ENCODE measurements around the gene ZSWIM6.

The ZSWIM6 gene

DNA sequence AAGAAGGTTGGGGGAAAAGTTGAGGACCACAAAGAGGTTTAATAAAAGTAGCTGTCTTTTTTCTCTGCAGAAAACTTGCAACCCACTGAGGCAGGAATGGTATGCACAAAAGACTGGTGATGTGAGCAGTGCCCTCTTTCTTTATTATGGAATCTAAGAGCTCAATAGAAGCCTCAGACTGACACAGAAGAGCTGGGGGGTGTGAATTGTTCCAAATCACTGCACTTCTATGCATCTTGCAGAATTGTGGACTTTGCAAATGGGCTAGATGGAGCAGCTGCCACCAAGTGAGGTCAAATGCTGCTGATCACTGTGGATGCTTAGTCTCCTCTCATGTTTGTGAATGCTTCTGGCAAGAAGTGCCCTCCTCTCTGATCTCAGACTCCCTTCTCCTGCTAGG, 227.1 kb downstream of the ZSWIM6 start:
- DNase-seq: no peak

DNA sequence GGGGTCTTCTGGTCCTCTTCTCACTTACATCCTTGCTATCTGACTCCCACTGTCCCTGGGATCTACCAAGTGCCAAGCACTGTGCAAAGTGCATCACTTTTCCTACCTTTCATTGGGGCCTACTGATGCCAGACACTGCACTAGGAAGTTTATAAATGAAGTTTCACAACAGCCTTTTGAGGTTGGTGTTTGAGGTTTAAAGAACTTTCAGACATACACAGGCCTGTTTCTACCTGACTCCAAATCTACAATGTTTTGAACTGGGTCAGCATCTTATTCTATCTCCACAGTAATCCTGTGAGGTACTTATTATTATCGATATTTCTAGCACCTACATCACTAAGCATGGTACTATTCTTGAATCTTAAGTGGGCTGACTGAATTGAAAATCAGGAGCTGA, 227.7 kb downstream of the ZSWIM6 start:
- no peak for DNase-seq

DNA sequence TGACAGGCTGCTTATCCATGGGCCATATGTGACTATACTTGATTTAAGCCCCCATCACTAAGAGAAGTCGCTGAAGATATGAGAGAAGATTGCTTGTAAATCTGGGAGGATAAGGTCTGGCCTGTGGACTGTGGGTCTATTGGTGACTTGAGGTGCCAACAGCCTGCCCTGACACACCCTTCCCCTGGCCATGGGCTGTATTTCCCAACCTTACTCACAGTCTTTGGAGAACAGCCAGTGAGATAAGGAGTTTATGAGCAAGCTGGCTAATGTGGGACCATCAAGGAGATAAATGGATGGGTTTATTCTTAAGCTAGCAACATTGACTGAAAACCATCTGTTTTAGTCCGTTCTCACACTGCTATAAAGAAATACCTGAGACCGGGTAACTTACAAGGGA, 231.3 kb downstream of the ZSWIM6 start:
- no peak for DNase-seq

DNA sequence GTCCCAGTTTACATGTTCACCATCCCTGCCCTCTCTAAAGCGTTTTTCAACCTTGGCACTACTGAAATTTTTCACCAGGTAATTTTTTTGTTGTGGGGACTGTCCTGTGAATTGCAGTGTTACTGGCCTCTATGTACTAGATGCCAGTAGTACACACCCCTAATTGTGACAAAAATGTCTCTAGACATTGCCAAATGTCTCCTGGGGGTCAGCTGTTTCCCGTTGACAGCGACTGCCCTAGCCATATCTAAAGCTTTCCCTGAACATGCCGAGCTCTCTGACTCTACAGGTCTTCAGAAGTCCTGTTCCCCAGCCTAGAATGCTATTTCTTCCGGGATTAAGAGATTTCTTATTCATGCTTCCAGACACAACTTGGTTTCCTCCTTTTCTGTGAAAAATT, 235.3 kb downstream of the ZSWIM6 start:
- DNase-seq: no peak

DNA sequence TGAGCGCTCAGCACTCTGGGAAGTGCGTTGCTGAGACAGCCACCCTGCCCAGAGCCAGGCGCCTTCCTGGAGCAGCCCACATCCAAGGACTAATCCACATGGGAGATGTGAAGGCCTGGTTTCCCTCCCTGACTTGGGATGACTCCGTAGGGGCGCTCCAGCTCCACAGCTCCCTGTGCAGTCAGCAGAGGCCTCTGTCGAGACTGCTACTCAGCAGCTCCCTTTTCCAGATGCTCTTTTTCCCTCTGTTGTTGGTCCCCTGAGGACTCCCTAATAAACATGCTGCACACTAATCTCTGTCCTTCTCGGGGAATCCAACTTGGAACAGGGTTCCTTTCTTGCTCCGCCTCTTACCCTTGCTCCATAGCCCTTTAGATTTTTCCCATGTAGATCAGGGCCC, 237.3 kb downstream of the ZSWIM6 start:
- DNase-seq: no peak

DNA sequence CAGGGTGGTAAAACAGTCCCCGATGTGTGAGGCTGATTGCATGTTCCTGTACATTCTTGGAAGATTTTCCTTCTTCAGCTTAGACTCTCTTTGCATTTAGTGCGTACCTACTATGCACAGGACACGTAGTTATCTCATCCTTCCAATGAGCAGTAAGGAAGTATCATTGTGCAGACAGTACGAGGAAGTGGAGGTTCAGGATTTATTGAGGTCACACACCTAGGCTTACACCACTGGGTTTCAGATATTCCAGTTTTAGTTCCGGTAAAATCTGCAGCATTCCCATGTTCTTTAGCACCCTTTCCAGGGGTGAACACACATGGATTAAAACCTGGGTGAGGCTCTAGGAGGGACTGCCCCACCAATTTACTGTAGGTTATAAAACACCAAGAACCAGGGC, 238.7 kb downstream of the ZSWIM6 start:
- DNase-seq: no peak

DNA sequence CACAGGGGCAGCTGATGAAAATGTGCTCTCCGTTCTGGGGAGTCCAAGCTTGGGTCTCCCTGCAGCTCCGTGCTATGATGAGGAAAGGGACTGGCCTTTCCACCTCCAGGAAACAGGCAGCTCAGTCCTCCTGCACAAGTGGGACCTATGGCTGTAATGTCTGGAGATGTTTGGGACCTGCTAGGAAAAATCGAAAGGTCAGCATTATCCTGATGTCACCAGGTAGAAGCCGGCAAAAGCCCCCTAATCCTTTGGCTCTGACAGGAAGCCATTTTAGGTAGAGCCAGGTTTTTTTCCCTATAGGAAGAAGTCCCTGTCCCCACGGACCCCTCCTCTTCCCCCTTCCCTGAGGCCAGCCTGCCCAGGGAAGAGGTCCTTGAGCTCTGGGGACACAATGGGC, 240.9 kb downstream of the ZSWIM6 start:
- no peak for DNase-seq

DNA sequence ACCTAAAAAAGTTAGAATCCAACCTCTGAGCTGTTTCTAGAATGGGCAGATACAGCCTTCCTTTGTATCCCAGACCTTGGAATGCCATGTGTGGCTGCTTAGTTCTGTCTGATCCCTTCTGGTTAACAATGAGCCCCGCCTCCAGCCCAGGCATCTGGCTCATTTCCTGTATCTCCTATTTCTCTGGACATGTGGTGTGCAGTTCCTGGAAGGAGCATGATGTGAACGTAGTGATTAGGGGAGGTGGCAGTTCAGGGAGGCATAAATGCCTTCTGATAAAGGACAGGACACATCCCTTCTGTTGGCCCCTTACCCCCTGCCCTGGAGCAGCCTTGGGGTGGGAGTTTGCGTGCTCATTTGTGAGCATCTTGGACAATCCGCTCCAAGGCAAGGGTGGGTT, 243.0 kb downstream of the ZSWIM6 start:
- DNase-seq: no peak

DNA sequence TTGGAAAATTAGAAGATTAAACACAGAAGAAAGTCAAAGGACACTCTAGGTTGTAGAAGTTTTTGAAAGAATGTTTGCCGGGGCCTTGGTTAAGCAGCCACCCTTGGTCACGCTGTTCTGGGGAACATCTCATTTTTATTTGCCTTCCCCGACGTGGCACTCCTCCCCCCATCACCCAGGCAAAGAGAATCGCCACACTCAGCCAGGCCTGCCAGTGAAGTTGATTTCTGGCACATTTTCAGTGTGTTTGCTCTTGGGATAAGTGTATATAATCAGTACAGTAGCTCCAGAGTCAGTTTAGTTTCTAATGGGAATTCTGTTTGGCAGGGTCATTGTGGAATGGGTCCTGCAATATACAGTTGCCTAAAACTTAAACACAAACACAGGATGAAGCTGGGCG, 243.5 kb downstream of the ZSWIM6 start:
- DNase-seq: no peak

DNA sequence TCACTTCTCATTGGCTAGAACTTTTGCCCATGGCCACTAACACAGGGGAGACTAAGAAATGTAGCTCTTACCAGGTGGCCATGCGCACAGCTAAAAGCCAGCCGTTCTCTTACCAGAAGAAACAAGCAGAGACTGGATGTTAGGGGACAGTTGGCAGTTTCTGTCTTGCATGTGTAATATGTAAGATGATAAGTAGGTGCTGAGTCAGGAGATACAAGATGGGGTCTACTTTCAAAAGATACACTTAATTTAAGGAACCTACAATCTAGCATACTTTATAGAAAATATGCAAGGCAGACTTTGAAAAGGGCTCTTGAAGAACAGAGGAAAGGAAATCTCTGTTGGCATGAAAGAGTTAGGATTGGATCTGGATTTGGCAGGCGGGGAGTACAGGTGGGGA, 244.5 kb downstream of the ZSWIM6 start:
- DNase-seq: no peak

DNA sequence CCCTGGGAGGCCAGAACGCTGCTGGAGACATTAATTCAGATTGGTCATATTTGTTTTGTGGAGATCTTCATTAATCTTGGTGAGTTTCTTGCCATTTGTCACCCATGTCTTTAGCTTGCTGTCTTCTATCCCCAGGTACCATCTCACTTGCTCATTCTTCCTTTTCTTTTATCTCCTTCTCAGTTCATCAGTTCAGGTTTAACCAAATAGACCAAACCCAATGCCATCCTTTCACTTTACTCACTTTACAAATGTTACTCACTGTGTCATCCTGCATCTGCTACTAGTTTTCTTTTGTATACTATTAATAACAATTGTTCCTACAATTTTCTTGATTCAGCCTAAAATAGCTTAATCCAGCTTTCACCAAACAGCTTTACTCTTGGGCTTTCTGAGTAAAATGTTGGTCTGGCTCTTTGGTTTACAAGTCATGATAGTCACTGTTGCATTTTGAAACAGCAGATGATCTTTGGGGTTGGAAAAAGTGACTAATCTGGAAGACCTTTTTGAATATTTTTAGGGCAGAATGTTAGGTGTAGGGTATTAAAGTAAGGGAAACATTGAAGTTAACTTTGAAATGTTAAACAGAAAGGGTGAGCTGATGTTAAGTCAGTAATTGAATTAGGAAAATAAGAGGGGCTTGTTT, 246.9 kb downstream of the ZSWIM6 start:
- DNase-seq: no peak

DNA sequence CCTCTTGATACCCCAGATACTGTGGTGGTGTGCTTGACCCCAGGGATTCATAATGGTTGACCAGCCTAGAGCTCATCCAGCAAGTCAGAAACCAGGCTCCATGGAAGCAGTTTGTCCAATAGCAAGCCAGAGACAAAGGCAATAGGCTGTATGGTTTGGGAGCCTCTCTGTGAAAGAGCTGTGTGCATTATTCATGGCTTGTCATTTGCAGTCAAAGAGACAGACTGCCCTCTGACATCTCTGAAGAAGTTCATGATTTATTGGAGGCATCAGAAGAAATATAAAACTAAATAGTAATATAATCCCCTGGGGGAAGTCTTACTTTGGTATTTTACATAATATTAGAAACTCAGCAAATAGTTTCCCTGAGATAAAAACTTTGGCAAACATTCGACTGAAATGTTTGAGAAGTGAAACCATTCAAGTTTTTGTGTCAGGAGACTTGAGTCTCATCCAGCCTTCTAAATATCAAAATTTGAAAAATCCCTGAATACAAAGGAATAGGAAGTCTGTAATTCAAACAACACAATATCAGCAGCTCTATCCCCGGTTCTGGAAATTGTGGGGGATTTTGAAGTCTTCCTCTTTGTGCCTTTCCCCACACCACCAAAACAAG, 250.3 kb downstream of the ZSWIM6 start:
- DNase-seq: no peak

DNA sequence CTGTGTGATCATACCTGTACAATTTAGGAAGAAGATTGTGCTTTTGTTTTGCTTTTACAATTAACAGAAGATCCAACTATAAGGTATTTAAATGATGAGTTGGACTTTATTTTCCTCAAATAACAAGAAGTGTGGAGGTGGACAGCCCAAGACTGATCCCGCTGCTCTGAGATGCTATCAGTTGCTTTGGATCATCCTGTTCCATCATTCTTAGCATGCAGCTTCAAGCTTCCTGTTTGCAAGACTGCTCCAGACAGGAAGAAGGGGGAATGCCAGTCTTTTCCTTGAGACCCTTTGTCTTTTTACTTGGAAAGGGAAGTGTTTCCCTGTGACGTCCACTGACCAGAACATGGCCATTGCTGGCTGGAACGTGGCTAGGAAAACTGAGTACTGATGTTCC, 250.8 kb downstream of the ZSWIM6 start:
- DNase-seq: no peak

DNA sequence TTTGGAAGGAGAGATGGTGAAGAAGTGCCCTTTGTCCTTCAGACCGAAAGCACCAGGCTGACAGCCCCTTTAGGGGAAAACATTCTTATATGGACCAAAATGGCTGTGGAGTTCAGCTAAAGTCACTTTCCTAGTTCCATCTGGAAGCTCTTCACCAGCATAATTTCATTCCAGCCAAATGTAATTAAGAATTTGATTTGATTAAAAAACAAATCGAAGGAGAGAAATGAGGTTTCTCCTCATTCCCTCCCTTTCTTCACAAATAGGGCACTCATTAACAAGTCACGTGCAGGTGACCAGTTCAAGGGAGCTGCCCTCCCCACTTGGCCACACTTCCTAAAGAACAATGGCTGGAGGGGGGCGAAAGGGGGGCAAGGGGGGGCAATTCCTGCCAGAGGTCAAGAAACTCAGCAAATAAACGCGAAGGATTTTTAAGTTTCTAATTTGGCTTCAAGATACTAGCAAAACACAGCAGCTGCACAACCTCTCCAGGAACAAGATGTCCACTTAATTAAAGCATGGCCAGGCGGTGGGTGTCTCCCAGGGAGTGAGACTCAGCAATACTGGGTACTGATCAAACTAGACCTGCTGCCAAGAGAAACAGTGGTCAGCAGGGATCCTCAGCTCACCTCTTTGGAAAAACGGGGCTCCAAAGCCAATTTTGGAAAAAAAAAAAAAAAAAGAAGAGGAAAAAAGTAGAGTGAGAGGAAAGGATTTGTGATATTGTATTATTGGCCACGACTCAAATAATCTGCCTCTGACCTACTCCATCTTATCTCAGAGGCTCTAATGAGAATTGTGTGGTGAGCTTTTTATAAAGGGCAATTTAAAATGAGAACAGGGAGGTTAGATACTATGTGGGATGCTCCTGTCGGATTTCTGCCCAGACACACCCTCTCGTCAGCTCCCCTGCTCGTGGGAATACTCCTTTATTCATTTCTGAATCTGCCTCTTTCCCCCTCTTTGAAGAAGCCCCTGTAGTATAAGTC, 254.3 kb downstream of the ZSWIM6 start:
- no peak for DNase-seq

DNA sequence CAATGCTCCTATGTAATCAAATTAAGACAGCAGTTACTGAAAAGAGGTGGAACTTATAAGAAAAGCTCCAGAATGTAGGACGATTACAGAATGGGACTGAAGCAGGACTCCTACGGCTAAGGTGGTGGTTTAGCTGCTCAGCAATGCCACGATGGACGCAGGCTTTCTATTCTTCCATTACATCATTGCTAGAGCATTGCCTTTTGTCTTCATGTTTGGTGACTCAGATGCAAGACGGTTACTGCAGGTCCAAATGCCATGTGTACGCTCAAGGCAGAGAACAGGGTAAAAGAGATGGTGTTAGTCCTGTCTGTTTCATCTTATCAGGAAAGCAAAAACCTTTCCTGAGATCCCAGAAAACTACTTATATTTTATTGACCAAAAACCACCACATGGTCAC, 255.1 kb downstream of the ZSWIM6 start:
- DNase-seq: no peak

DNA sequence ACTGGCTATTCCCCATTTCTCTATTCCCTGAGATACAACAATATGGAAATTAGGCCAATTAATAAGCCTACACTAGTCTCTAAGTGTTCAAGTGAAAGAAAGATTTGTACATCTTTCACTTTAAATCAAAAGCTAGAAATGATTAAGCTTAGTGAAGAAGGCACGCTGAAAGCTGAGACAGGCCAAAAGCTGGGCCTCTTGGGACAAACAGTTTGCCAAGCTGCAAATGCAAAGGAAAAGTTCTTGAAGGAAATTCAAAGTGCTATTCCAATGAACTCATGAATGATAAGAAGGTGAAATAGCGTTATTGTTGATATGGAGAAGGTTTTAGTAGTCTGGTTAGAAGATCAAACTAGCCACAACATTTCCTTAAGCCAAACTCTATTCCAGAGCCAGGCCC, 256.2 kb downstream of the ZSWIM6 start:
- no peak for DNase-seq

DNA sequence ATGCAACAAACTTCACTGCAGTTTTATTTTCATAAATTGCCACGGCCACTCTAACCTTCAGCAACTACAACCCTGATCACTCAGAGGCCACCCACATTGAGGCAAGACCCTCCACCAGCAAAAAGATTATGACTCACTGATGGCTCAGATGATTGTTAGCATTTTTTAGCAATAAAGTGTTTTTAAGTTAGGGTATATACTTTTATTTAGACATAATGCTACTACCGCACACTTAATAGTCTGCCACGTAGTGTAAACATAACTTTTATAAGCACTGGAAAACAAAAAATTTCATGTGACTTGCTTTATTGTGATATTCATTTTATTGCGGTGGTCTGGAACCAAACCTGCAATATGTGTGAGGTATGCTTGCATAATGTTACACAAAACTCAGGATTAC, 257.9 kb downstream of the ZSWIM6 start:
- no peak for DNase-seq

DNA sequence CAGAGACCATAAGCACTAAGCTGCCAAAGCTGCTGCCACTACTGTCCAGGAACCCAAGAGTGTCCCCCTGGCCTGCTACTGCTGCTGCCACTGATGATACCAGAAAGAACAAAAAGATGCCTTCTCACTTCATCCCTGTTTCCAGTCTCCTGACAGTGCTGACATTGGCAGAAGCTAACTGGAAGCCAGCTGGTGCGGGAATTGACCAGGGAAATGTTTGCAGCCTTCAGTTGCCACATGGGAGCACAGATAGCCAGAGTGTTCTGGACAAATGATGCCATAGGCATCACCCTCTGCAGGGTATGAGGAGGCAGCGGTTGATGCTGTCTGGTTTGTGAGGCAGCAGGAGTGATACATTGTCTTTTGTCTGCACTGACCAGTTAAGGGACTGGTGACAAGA, 258.4 kb downstream of the ZSWIM6 start:
- DNase-seq: no peak

DNA sequence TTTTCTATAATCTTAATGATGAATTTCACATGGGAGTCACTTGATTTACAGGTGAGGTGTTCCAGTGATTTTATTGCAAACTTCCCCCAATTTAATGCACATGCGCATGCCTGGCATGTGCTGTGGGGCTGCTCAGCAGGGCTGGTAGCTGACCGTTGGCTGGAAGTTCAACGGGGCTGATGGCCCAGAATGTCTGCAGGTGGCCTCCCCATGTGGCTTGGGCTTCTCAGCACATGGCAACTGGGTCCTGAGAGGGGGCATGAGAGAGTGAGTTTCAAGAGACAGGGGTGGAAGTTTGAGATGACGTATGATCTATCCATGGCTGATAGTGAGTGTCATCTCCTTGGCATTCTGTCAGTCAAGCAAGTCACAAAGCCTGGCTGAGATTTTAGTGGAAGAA, 259.8 kb downstream of the ZSWIM6 start:
- no peak for DNase-seq

DNA sequence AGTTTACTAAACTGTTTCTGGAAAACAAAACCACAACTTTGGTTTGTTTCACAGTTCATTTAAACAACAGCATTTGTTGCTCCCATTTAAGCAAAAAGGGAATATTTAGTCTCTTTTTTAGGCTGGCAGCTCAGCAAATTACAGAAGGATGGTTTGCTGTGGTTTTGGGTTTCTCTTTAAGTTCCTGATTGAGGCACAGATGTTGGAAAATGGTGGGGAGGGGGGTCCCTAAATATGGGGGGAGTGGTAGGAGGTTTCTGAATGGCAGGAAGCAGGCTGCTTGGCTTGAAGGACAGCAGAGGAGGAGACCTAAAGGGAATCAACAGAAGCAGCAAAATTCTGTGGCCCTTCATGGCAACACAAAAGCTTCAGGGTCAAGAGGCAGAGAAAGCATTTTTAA, 263.4 kb downstream of the ZSWIM6 start:
- DNase-seq: no peak
